HG03064 (cell line): ENCODE results near the gene CELF1.

ENCODE experiments used
- ATAC-seq: cut with Tn5 transposase; IDR thresholded peaks from one replicate; pipeline ENCODE4 v1.9.1; 2021; ENCODE audit warnings: low read depth; ENCODE audit not compliant: unreplicated experiment

Gene CELF1

GRCh38 chr11:47495011-47495855 is 57.7 kb downstream of the CELF1 start:
- ATAC-seq, result no peak

GRCh38 chr11:47489395-47489755 is 63.6 kb downstream of the CELF1 start:
- ATAC-seq, result no peak

GRCh38 chr11:47488674-47489394 is 64.1 kb downstream of the CELF1 start:
- ATAC-seq, result no peak

- no peak for ATAC-seq
Observed at GRCh38 chr11:47488111-47488510, 64.8 kb downstream of the CELF1 start.

GRCh38 chr11:47487421-47487820 is 65.5 kb downstream of the CELF1 start:
- no peak for ATAC-seq

GRCh38 chr11:47485107-47485506 is 67.8 kb downstream of the CELF1 start:
- no peak for ATAC-seq

GRCh38 chr11:47483457-47483856 is 69.5 kb downstream of the CELF1 start:
- no peak for ATAC-seq

- ATAC-seq, result no peak
Observed at GRCh38 chr11:47480762-47481161, 72.2 kb downstream of the CELF1 start.

GRCh38 chr11:47478651-47479329 is 74.1 kb downstream of the CELF1 start:
- no peak for ATAC-seq

- no peak for ATAC-seq
Observed at GRCh38 chr11:47477753-47478152, 75.2 kb downstream of the CELF1 start.

- ATAC-seq, result no peak
Observed at GRCh38 chr11:47477323-47477722, 75.6 kb downstream of the CELF1 start.

- no peak for ATAC-seq
Observed at GRCh38 chr11:47470671-47471070, 82.3 kb downstream of the CELF1 start.

- no peak for ATAC-seq
Observed at GRCh38 chr11:47469361-47470179, 83.4 kb downstream of the CELF1 start.

- ATAC-seq, result no peak
Observed at GRCh38 chr11:47468598-47469214, 84.2 kb downstream of the CELF1 start.

- no peak for ATAC-seq
Observed at GRCh38 chr11:47467357-47467756, 85.6 kb downstream of the CELF1 start.

GRCh38 chr11:47466701-47467250 is 86.2 kb downstream of the CELF1 start:
- no peak for ATAC-seq

GRCh38 chr11:47466201-47466600 is 86.7 kb downstream of the CELF1 start:
- ATAC-seq, result no peak

- no peak for ATAC-seq
Observed at GRCh38 chr11:47464483-47464882, 88.4 kb downstream of the CELF1 start.

GRCh38 chr11:47461876-47462275 is 91.1 kb downstream of the CELF1 start:
- ATAC-seq, result no peak
